GM23248 (cell line): Measurements from ENCODE around the gene SUGT1. TPM values are rescaled to one million over a fixed set of nuclear protein-coding genes. Genes with fewer than 3 reads are reported as not detected.

Experiments
- DNase-seq: peaks from one replicate; pipeline ENCODE4 v3.0.0-alpha.2; 2015
- H2AFZ ChIP-seq: fragments of 200-600 bp; sonication (generic); 2 replicates; pipeline ENCODE4 v1.6.1; 2016; ENCODE audit warnings: antibody characterized with exemption
- H3F3A ChIP-seq: fragments of 200-600 bp; sonication (generic); 2 replicates; pipeline ENCODE4 v1.6.1; 2016; ENCODE audit warnings: mild to moderate bottlenecking, antibody characterized with exemption, mixed run types; ENCODE audit not compliant: insufficient read depth
- H3K27ac ChIP-seq: fragments of 200-600 bp; sonication (generic); 2 replicates; pipeline ENCODE4 v1.5.1; 2016; ENCODE audit warnings: mild to moderate bottlenecking
- H3K27me3 ChIP-seq: fragments of 200-600 bp; sonication (generic); replicated peaks from 2 replicates; pipeline ENCODE4 v1.6.1; 2016; ENCODE audit warnings: mild to moderate bottlenecking; ENCODE audit not compliant: insufficient read depth
- H3K36me3 ChIP-seq: fragments of 200-600 bp; sonication (generic); 2 replicates; pipeline ENCODE4 v1.6.1; 2016; ENCODE audit warnings: low read depth, mild to moderate bottlenecking
- H3K4me1 ChIP-seq: fragments of 200-600 bp; sonication (generic); 2 replicates; pipeline ENCODE4 v1.6.1; 2016; ENCODE audit warnings: mild to moderate bottlenecking; ENCODE audit not compliant: insufficient read depth
- H3K4me2 ChIP-seq: fragments of 200-600 bp; sonication (generic); one replicate; pipeline ENCODE4 v1.6.1; 2016; ENCODE audit warnings: mild to moderate bottlenecking; ENCODE audit not compliant: unreplicated experiment
- H3K4me3 ChIP-seq: fragments of 200-600 bp; sonication (generic); 2 replicates; pipeline ENCODE4 v1.5.1; 2016; ENCODE audit warnings: mild to moderate bottlenecking
- H3K79me2 ChIP-seq: fragments of 200-600 bp; sonication (generic); 2 replicates; pipeline ENCODE4 v1.6.1; 2016; ENCODE audit warnings: mild to moderate bottlenecking; ENCODE audit not compliant: insufficient read depth
- H3K9ac ChIP-seq: fragments of 200-600 bp; sonication (generic); 2 replicates; pipeline ENCODE4 v1.6.1; 2016; ENCODE audit warnings: mild to moderate bottlenecking
- H3K9me2 ChIP-seq: fragments of 200-600 bp; sonication (generic); 2 replicates; pipeline ENCODE4 v1.6.1; 2016; ENCODE audit warnings: mixed run types, mild to moderate bottlenecking, moderate library complexity; ENCODE audit not compliant: insufficient read depth
- H3K9me3 ChIP-seq: fragments of 200-600 bp; sonication (generic); one replicate; pipeline ENCODE4 v1.6.1; 2017; ENCODE audit warnings: low read depth
- H4K20me1 ChIP-seq: fragments of 200-600 bp; sonication (generic); 2 replicates; pipeline ENCODE4 v1.6.0; 2016; ENCODE audit not compliant: insufficient read depth
- EZH2 ChIP-seq: fragments of 200-600 bp; sonication (generic); IDR thresholded peaks from 2 replicates; pipeline ENCODE4 v1.6.1; 2018; ENCODE audit warnings: antibody characterized with exemption, mild to moderate bottlenecking; ENCODE audit not compliant: insufficient read depth, poor library complexity, severe bottlenecking
- EZH2phosphoT487 ChIP-seq: fragments of 200-600 bp; sonication (generic); IDR thresholded peaks from 2 replicates; pipeline ENCODE4 v1.6.1; 2018; ENCODE audit warnings: antibody characterized with exemption, moderate library complexity, mild to moderate bottlenecking, low read depth; ENCODE audit not compliant: insufficient read depth
- WGBS, 2 experiments: methylation state at CpG; one replicate each; pipeline ENCODE4 v1.1.6; 2015 to 2017; ENCODE audit warnings: low lambda C conversion rate in 2 of 2, low coverage in 1 of 2; ENCODE audit errors: missing lambda C conversion rate in 2 of 2; 5-methylcytosine and 5-hydroxymethylcytosine counted together
- in situ Hi-C: fragments of 300-500 bp; cut with MboI; formaldehyde crosslinking; loops from 2 replicates; pipeline ENCODE4 v1.15.0; 2020
- polyA plus RNA-seq: library from polyadenylated mRNA; unstranded; fragments of >200 nt; fragmentation: Nextera tagmentation; extraction: Ambion mirVana; gene quantifications from 2 replicates; pipeline ENCODE4 v1.2.1, GENCODE V29; 2016
- total RNA-seq: library from RNA; depleted of rRNA; stranded (reverse); fragments of >200 nt; shearing (Covaris generic); gene quantifications from 2 replicates; pipeline ENCODE4 v1.2.3, GENCODE V29; 2014

The SUGT1 gene
- total and polyA plus RNA-seq, 2 experiments from 2014 or later: 29.4 to 77.2 TPM

GRCh38 chr13:52686376-52686775 lies 33.7 kb downstream of the SUGT1 start:
- Histone ChIP-seq H4K20me1 (no peaks in the 10 kb centered on the region), H3K4me2 (no peak overlapping the region), H3K27ac (no peak overlapping the region), H3K9me2 (no peaks in the 10 kb centered on the region), H3K4me1 (no peaks in the 10 kb centered on the region), H3K9ac (no peak overlapping the region), H3K4me3 (no peak overlapping the region), H3K36me3 (peaks cover 40% of the 10 kb centered on the region), H3K9me3 (no peaks in the 10 kb centered on the region), H3K27me3 (no peaks in the 10 kb centered on the region), H2AFZ (no peak overlapping the region), H3F3A (peaks cover 4% of the 10 kb centered on the region; the same call in 1 of the 2 replicates), H3K79me2 (peaks cover 32% of the 10 kb centered on the region)
- TF ChIP-seq EZH2phosphoT487 (no peak), EZH2 (no peak)
- in situ Hi-C loops: no loop called here
- 99 to 100% methylated on average over 4 of the region's 4 CpGs for WGBS, 2 experiments
- no peak for DNase-seq

DNA sequence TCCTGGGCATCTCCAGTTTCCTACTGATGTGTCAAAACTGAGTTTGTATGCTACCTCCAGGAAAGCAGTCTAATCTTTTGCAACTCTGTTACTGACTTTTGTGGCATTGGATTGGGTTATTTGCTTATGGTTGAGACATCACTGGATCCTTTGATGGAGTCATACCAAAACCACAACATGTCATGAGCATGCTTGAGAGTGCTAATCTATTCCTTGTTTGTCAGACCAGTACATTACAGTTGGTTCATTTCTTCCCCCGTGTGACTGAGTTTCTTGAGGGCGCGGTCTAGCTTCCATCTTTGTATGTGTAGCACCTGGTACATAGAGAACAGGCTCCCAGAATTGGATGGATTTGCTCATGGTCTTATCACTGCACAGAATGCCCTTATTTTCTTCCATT lies 43.2 kb downstream of the SUGT1 start:
- H3K27me3 ChIP-seq: no peaks in the 10 kb centered on the region
- 82 to 89% methylated on average over 3 of the region's 3 CpGs for WGBS, 2 experiments
- H3K9me3 ChIP-seq: no peaks in the 10 kb centered on the region
- no peaks in the 10 kb centered on the region for H4K20me1 ChIP-seq
- H3K9me2 ChIP-seq: no peaks in the 10 kb centered on the region
- no peak overlapping the region for H3K9ac ChIP-seq
- H3K4me3 ChIP-seq: no peak overlapping the region
- no peaks in the 10 kb centered on the region for H3K4me1 ChIP-seq
- DNase-seq: peak; percentile 48
- H3K27ac ChIP-seq: no peak overlapping the region
- H3K36me3 ChIP-seq: peaks cover 34% of the 10 kb centered on the region
- in situ Hi-C loops: no loop called here
- H3K79me2 ChIP-seq: no peaks in the 10 kb centered on the region
- no peak overlapping the region for H2AFZ ChIP-seq
- TF ChIP-seq EZH2 (no peak), EZH2phosphoT487 (no peak)
- peaks cover 2% of the 10 kb centered on the region for H3F3A ChIP-seq
- no peak overlapping the region for H3K4me2 ChIP-seq

GRCh38 chr13:52696566-52696965 lies 43.9 kb downstream of the SUGT1 start:
- H3K9me3 ChIP-seq: no peaks in the 10 kb centered on the region
- H3K27ac ChIP-seq: no peak overlapping the region
- no peaks in the 10 kb centered on the region for H3K79me2 ChIP-seq
- H3K4me1 ChIP-seq: no peaks in the 10 kb centered on the region
- H4K20me1 ChIP-seq: no peaks in the 10 kb centered on the region
- no peaks in the 10 kb centered on the region for H3K27me3 ChIP-seq
- in situ Hi-C loops: no loop called here
- WGBS, 2 experiments: 73 to 80% methylated on average over 5 of the region's 5 CpGs
- H3K9ac ChIP-seq: no peak overlapping the region
- peaks cover 6% of the 10 kb centered on the region for H3F3A ChIP-seq
- H3K36me3 ChIP-seq: peaks cover 28% of the 10 kb centered on the region
- no peak for TF ChIP-seq EZH2phosphoT487
- TF ChIP-seq EZH2: no peak
- H3K9me2 ChIP-seq: no peaks in the 10 kb centered on the region
- H3K4me2 ChIP-seq: no peak overlapping the region
- no peak overlapping the region for H3K4me3 ChIP-seq
- H2AFZ ChIP-seq: no peak overlapping the region
- no peak for DNase-seq

GRCh38 chr13:52701728-52702465 lies 49.3 kb downstream of the SUGT1 start:
- H3K4me2 ChIP-seq: no peak overlapping the region
- no peak overlapping the region for H3K4me3 ChIP-seq
- H3K4me1 ChIP-seq: no peaks in the 10 kb centered on the region
- no peak overlapping the region for H2AFZ ChIP-seq
- no peak for DNase-seq
- no peaks in the 10 kb centered on the region for H3K9me3 ChIP-seq
- no peaks in the 10 kb centered on the region for H4K20me1 ChIP-seq
- TF ChIP-seq EZH2phosphoT487 (no peak), EZH2 (no peak)
- peaks cover 11% of the 10 kb centered on the region for H3K36me3 ChIP-seq
- H3K27me3 ChIP-seq: no peaks in the 10 kb centered on the region
- H3K9me2 ChIP-seq: no peaks in the 10 kb centered on the region
- no peaks in the 10 kb centered on the region for H3K79me2 ChIP-seq
- in situ Hi-C loops: no loop called here
- peaks cover 17% of the 10 kb centered on the region for H3F3A ChIP-seq
- WGBS, 2 experiments: 72 to 75% methylated on average over 6 of the region's 6 CpGs
- H3K9ac ChIP-seq: no peak overlapping the region
- H3K27ac ChIP-seq: no peak overlapping the region
